GM19023 (cell line): ENCODE measurements around the gene RHOF.
"Not testable (repeated sequence)": the region's sequence is repeated elsewhere in the genome, so short reads cannot be mapped to it uniquely, and the experiment has no call there.

ENCODE experiments used
- ATAC-seq: cut with Tn5 transposase; IDR thresholded peaks from one replicate; pipeline ENCODE4 v1.9.1; 2021; ENCODE audit warnings: mild to moderate bottlenecking, moderate library complexity; ENCODE audit not compliant: unreplicated experiment

The RHOF gene

DNA sequence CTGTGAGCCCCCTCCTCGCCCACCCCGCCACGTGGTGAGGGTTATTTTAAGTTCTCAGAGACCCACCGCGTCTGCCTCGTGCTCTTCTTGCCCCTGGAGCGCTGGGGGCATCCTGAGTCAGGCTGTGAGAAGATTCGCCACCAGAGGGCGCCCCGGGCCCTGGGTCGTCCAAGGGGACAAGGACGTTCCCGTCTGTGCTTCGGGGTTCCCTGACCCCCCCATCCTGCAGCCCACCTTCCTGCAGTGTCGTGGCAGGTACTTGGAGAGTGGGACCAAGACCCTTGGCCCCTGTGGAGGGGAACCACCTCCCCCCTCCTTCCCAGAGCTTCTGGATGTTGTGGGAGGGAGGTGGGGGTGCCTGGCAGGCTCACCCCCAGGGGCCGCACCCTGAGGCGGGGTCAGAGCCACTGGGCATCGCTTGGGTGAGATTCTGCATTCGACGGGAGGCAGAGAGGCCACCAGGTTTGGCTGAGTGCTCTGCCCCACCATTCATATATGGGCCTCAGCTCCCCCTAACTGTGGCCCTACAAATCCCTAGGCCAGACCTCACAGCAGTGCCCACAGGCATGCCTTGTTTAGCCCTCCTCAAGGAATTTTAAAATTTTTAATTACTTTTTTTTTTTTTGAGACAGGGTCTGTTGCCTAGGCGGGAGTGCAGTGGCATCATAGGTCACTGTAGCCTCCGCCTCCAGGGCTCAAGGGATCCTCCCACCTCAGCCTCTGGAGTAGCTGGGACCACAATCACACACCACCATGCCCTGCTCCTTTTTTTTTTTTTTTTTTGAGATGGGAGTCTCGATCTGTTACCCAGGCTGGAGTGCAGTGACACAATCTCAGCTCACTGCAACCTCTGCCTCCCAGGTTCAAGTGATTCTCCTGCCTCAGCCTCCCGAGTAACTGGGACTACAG lies 17.0 kb downstream of the RHOF start:
- peak; percentile 50 for ATAC-seq

DNA sequence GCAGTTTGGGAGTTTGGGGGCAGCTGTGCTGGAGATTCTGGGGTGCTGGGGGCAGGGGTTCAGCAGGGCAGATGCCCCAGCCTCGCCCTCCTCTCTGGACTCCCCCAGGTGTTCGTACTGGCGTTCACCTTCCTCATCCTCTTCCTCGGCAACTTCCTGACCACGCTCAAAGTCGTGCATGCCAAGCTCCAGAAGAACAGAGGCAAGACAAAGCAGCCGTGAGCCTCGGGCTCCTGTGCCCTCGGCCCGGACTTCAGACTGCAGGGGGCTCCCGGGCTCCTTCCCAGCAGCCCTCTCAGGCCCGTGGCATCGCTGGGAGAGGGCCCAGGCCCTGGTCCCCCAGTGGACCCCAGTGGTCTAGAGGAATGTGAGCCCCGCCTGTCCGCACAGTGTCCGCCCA lies 18.0 kb downstream of the RHOF start:
- ATAC-seq = no peak

DNA sequence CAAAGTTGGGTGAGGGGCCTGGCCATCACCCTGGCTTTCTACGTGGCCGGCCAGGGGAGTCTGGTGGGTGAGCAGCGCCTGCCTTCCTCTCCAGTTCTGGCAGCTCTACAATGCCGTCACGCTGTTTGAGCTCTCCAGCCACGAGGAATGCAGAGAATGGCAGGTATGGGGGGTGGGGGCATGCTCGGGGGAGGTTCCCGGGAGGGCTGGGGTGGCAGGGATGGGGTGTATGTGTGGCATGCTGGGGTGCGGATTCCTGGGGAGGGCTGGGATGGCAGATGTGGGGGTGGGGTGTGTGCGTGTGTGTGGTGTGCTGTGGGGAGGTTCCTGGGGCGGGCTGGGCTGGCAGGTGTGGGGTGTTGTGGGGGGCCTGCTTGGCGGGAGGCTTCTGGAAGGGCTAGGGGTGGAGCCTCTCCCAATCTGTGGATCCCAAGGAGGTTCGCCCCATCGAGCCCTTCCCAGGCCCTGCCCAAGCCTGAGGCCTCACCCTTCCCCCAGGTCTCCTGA lies 18.5 kb downstream of the RHOF start:
- no peak for ATAC-seq

DNA sequence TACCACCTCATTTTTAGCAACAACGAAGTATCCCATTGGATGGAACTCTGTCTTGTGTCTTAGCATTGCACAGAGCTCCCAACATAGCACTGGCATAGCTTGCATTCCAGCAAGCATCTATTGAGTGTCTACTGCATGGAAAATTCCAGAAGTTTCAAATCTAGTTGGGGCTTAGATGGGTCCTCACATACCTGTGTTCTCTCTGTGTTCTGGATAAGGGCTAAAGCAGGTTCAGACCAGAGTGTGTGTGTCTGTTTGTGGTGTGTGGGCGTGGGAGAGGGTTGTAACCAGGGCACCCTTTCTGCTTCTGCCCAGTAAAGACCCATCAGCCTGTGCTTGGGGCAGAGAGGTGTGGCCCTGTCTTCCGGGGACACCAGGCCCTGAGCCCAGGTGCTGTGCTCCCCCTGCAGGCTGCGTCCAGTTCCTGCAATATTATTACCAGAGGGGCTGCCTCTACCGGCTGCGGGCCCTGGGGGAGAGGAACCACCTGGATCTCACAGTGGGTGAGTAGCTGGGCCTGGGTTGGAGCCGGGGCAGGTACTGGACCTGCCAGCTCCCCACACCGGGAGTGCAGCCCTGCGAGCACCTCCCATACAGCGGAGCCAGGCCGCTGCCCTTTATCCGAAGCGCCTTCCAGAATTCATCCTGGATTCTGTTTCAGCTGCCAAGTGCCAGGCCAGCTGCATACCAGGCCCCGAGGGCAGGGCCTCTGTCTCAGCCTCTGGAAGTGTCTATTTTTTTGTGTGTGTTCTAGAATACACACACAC lies 20.3 kb downstream of the RHOF start:
- peak; percentile 73 for ATAC-seq

DNA sequence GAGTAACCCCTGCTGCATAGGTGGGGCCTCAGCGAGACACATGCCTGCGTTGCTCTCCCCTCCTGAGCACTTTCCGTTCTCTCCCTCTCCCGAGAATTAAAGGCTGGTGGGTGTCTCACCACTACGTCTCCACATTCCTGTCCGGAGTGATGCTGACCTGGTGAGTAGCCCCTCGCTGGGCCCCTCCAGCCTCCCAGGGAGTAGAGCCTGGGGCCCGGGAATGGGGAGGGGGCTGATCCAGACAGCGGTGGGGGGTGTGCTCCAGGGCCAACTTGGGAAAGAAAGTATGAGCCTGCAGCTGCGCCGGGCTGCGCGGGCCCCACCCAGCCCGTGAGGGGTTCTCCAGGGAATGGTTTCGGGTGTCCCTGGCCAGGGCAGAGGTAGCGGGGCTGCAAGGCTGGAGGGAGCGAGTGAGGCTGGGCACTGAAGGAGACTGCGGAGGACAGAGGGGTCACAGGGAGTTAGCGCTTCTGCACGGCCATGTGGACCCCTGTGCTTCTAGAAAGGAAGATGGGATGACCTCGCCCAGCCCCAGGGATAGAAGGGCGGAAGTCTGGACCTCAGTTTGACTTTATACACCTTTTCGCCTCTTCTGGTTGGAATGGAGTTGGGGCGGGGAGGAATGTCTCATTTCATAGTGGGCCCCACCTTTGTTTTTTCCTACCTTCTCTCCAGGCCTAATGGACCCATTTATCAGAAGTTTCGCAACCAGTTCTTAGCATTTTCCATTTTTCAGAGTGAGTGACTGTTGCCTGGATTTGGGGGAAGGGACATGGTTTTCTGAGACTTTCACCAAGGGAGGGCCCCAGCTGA lies 22.5 kb downstream of the RHOF start:
- ATAC-seq = no peak

DNA sequence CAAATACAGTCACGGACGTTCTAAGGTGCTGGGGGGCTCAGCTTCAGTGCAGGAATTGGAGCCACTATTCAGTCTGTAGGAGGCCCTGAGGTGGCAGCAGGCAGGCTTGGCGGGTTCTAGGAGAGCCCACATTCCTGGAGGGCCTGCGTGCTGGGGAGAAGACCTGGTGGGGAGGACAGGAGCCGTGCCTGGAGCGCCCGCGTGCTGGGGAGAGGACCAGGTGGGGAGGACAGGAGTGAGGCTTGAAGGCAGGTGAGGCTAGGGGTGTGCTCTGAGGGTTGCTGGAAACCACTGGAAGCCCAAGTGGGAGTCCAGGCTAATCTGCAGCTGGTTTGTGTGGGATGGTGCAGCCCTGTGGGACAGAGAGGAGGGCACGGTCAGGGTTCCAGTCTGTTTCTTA lies 23.1 kb downstream of the RHOF start:
- ATAC-seq = no peak

DNA sequence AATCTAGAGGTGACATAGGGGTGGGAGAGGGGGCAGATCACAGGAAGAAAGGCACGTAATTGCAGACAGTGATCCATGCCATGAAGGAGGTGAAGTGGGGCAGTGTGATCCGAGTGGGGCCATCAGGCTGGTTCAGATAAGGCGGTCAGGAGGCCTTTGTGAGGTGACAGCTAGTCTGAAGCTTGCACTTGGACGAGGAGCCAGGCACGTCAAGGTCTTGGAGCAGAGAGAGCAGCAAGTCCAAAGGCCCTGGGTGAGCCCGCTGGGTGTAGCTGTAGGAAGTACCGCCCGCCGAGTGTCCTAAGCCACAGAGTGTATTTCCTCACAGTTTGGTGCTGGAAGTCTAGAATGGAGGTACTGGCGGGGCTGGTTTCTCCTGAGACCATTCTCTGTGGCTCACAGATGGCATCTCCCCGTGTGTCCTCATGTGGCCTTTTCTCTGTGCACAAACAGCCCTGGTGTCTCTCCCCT lies 23.6 kb downstream of the RHOF start:
- ATAC-seq = no peak

DNA sequence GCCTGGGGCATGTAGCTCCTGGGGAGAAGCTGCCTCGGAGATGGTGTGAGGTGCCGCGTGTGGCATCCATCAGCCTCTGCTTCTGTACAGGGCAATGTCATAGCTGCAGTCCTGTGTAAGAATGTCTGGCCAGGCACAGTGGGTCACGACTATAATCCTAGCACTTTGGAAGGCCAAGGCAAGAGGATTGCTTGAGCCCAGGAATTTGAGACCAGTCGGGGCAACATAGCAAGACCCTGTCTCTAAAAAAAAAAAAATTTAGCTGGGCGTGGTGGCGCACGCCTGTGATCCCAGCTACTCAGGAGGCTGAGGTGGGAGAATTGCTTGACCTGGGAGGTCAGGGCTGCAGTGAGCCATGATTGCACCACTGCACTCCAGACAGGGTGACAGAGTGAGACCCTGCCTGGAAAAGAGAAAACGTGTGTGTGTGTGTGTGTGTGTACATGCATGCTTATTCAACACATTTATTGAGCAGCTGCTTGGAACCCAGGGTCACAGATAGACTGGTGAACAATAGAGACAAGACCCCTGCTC lies 24.1 kb downstream of the RHOF start:
- ATAC-seq = no peak

DNA sequence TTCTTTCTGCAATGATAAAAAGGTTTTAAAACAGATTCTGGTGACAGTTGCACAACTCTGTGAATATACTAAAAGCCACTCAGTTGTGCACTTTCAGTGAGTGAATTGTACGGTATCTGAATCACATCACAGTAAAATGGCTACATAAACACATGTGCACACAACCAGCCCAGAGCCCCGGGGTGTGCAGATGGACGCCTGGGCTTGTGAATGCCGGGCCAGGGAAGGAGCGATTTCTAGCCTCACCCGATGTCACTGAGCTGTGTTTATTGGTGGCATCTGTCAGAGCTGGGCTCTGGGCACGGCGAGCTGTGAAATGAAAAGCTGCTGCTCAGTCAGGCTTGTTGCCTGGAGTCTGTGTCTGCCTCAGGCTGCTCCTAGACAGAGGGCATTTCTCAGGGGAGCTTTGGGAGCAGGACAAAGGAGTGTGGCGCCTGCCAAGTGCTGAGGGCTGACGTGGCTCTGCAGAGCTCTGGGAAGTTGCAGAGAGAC lies 25.9 kb downstream of the RHOF start:
- no peak for ATAC-seq

DNA sequence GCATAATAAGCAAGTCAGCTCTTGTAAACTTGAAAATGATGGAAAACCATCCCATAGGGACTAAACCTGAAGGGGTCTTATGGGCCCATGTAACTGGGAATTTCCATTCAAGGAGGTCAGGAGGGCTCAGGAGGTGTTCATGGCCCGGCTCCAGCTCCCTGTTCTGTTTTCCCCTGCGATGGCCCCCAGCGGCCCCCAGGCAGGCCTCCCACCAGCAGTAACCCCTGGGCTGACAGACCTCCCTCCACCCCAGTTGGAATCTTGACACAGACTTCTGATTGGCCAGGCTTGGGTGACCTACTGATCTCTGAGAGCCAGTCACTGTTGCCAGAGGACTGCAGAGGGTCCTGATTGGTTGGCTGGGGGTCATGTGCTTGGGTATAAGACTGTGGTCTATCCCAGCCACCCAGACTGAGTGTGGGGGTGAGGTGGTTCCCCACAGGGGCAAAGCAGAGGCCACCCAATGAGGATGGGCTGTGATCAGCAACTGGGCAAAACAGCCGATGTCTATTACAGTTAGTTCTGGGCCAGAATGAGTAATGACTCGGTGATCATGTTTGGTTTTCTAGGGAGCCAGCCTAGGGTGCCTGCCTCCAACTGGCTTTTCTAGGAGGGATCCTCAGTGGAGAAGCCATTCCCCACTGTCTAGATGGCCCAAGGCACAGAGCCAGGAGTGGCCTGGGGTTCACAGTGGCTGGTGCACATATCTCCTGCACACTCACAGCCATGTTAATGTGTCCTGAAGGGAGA lies 27.0 kb downstream of the RHOF start:
- ATAC-seq = no peak

DNA sequence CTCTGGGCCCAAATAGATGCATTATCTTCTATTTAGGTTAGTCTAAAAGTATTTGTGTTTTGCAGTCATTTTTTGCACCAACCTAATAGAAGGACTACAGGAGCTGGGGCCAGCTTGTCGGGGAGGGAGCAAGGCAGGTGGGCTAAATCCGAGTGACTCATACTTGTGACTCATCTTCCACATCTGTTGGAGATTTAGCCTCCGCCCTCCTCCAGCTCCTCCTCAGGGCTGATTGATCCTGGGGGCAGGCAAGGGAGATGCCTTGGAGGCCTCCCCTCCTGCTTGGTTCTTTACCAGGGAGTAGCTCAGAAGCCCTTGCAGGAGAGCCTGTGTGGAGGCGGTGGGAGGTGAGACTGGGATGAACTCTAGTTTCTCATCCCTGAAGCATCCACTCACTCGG lies 27.9 kb downstream of the RHOF start:
- no peak for ATAC-seq

DNA sequence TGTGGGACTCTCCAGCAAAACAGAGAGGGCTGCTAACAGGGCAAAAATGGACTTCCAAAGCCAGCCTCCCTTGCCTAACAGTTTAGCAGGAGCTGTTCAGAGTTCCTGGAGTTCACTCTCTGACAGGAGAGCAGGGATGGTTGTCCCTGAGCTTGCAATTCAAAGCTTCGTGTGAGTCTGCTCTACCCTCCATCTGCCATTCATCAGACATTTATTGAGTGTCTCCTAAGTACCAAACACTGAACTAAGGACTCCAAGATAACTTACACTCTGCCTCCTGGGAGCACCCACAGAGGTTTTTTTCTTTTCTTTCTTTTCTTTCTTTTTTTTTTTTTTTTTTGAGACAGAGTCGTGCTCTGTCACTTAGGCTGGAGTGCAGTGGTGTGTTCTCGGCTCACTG lies 28.7 kb downstream of the RHOF start:
- ATAC-seq = no peak

DNA sequence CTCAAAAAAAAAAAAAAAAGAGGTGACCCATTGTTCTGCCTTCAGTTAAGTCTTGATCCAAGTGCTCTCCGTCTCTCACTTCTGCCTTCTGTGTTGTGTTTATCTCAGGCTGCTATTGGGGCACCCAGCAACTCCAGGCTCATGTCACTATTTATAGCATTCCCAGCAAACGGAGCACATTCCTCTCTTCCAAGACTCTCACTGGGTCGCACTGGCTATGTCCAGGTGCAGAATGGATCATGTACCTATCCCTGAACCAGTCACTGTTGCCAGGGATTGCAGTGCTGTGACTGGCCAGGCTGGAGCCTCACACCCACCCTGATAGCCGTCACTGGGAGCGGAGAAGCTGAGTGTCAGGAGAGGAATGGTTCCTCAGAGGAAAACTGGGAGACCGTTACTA lies 31.2 kb downstream of the RHOF start:
- ATAC-seq = no peak

DNA sequence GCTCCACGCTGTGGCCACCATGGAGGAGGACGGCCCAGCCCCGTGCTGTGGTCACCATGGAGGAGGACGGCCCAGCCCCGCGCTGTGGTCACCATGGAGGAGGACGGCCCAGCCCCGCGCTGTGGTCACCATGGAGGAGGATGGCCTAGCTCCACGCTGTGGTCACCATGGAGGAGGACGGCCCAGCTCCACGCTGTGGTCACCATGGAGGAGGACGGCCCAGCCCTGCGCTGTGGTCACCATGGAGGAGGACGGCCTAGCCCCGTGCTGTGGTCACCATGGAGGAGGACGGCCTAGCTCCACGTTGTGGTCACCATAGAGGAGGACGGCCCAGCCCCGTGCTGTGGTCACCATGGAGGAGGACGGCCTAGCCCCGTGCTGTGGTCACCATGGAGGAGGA lies 35.0 kb downstream of the RHOF start:
- ATAC-seq = not testable (repeated sequence)

DNA sequence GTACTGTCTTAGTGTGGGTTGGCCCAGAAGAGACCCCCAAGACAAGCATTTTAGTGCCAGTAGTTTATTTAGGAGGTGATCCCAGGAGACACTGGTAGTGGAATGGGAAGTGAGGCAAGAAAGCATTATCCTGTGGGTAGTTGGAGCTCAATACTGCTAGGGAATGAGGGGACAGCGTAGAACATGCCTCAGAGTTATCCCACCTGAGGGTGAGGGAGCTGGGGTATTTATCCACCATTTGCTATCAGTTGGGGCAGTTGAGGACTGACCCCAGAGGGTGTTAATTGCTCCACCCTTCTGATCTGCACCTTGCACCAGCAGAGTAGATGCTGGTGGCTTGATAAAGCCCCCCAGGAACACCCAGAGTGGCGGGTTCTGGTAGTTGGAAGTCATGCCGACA lies 37.9 kb downstream of the RHOF start:
- ATAC-seq = no peak

DNA sequence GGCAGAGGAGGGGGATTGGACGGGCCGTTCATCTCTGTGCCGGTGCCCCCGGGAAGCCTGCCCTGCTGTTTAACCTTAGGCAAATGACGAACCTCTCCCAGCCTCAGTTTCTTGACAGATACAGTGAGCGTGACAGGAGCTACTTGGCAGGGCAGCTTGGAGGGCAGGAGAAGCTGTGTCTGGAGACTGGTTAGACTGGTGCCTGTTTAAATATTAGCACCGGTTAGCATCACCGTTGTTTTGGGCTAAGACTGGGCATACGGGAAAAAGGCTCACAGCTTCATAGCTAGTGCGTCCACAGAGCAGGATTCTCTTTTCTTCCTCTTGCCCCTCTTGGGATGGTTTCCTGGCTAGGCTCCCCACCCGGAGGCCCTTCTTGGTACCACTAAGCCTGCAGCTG lies 38.7 kb downstream of the RHOF start:
- ATAC-seq = no peak

DNA sequence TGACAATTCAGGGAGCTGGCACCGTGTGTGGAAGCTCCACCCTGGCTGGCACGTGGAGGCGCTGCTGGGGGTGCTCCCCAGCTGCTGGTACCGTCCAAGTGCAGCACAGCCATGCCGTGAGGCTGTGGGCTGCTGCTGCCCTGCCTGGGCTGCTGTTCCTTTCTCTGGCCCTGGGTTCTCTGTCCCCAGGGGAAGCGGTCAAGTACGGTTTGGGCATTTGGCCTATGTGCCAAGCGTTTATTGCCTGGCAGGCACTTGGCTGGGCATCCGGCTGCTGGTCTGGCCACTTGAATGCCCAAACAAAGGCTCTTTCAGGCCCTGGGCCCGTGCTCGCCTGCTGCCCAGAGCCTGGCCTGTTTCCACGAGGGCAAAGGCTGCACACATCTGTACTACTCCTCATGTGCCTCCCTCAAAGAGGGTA lies 39.6 kb downstream of the RHOF start:
- ATAC-seq = no peak

DNA sequence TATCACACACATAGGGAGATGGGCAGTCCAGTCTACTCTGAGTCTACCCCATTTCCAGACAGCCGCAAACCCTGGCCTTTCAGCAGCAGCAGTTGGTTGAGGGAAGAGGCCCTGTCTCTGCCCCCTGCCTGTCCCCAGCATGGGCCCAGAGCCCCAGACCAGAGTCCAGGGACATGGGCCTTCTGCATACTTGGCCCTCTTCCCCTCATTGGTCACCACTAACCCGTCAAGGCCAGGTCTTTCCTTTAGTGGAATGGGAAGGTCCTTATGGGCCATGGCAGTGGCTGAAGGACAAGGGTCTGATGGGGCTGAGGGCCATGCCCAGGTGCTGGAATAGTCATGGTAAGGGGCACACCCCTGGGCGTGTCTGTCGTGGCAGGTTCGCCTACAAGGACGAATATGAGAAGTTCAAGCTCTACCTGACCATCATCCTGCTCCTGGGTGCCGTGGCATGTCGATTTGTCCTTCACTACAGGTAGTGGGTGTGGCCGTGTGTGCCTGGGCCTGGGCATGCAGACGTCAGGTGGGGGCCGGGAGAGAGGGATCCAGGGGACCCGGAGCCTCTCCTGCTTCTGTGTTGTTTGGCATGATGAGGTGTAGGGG lies 41.6 kb downstream of the RHOF start:
- no peak for ATAC-seq

DNA sequence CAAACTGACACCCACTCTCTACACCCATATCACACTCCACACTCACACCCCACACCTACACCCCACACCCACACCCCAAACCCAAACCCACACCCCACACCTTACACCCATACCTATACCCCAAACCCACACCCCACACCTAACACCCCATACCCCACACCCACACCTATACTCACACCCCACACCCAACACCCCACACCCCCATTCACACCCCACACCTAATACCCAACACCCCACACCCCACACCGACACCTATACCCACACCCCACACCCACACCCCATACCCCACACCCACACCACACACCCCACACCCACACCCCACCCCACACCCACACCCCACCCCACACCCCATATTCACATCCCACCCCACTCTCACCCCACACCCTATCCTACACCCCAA lies 42.5 kb downstream of the RHOF start:
- no peak for ATAC-seq
